Ovary (tissue), 3 donors: ENCODE data around the gene FARS2.

Experiments used
- POLR2A ChIP-seq: fragments of 450-650 bp; IDR thresholded peaks from one replicate; pipeline ENCODE4 v1.6.1; 2017; ENCODE audit warnings: antibody characterized with exemption, mild to moderate bottlenecking, moderate library complexity
- TF ChIP-seq, protein P1 (sequence below), 3 donors: fragments of 450-650 bp in 2 of 3; fragments of 200-600 bp in 1 of 3; IDR thresholded peaks; one replicate each; pipeline versions ENCODE4 v1.5.1 to v1.8.0; 2016 to 2022; ENCODE audit warnings: antibody characterized with exemption in 3 of 3, mild to moderate bottlenecking in 1 of 3
- donor health status: DM: no; HTN: no; CAD: no.

DNA sequence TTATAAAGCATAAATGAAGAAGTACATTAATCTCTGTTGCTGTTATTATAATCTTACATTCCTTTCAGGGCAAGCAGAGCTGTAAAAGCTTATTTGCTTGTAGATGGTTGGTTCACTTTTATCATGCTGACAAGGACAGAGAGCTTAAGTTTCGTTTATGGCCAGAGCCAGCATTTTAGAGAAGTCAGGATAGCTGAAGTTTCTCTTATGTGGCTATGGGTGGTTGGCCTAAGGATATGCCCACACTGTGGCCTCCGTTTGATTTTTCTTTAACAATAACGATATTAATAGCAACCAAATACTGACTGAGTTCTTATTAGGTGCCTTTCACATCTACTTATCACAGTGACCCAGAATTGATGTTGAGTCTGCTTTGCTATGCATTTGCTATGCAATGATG is 78.5 kb downstream of the FARS2 start:
- TF ChIP-seq, protein P1, sequence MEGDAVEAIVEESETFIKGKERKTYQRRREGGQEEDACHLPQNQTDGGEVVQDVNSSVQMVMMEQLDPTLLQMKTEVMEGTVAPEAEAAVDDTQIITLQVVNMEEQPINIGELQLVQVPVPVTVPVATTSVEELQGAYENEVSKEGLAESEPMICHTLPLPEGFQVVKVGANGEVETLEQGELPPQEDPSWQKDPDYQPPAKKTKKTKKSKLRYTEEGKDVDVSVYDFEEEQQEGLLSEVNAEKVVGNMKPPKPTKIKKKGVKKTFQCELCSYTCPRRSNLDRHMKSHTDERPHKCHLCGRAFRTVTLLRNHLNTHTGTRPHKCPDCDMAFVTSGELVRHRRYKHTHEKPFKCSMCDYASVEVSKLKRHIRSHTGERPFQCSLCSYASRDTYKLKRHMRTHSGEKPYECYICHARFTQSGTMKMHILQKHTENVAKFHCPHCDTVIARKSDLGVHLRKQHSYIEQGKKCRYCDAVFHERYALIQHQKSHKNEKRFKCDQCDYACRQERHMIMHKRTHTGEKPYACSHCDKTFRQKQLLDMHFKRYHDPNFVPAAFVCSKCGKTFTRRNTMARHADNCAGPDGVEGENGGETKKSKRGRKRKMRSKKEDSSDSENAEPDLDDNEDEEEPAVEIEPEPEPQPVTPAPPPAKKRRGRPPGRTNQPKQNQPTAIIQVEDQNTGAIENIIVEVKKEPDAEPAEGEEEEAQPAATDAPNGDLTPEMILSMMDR (IDR thresholded peaks at IDR 0.05), result no peak
- no peak for TF ChIP-seq POLR2A
